ENCODE data around the gene DTNB. TPM values are rescaled to one million over a fixed set of nuclear protein-coding genes. Genes with fewer than 3 reads are reported as not detected.

DTNB gene
- total and polyA plus RNA-seq, 10 of the 15 experiments (the other 5 are each of a cell fraction or from before 2014, with no cell fraction given) = 4.5 to 30.6 (median 11.9) TPM

DNA sequence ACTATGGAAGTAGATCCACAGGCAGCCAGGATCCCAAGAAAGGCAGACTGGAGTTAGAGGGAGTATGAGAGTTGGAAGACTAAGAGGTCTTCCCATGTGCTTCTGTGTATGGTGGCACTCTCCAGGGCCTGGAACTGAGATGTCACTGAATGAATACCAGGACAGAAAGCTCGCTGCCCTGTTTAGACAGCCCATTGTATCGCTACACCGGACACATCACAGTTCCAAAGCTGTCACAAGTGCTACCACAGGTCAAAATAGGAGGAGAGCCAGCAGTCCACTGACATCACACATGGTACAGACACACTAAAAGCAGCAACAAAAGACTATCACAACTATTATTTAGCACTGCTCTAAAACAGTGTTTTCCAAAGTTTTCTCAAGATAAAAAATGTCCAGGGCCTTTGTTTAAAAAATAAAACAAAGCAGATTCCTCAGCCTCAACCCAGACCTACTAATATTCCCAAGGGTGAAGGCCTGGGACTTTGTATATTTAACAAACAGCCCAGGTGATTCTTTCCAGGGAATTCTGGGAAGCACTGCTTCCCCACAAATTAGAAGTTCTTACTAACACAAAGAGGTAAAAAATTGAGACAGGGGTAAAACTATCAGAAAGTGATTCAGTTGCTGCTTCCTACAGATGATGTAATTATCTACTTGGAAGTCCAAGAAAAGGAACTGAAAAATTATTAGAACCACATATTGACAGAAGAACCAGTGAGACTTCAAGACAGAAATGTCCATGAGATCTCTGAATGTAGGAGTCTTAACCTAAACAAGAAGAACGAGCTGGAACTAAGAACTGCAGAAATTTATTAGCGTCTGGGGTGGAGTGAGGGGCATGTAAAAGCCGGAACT lies 116.0 kb downstream of the DTNB start (continued):
- TF ChIP-seq TBL1XR1 (IDR thresholded peaks at IDR 0.05; ENCODE audit: low read depth, low read length) = 0 out of 2 replicates have a peak, but pooled peaks have one; percentile 13

DNA sequence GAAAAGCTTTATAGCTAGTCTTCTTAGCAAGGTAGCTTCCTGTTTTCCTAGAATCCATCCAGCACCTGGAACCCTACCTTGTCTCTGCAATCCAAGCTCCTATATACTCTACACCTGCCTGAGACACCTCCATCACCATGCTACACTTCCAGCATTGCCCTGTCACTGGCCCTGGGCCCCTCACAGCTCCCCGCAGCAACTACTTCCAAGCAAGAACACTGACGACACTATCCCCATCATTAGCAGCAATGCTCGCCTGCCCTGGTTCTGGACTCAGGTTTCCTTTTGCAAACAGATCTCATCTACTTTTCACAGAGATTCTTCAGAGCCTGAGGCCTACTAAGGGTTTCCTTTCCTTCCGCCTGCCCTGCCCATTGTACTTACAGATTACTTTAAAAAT lies 121.1 kb downstream of the DTNB start:
- no peak overlapping the region for H3K27ac ChIP-seq (ENCODE audit: control insufficient read depth, insufficient read depth)
- in situ Hi-C loops (cut with MboI) = no loop called here
- SMC1A ChIA-PET (ENCODE audit: uncharacterized antibody, unreplicated experiment) = interaction anchor here (0.6 to 1.7 kb wide), 7 partner anchors 9 to 190 kb away, joined by 3 to 6 read pairs (median 3); no protein-coding TSS in a partner anchor
- RAD21 ChIA-PET (ENCODE audit: unreplicated experiment) = interaction anchor here (0.9 kb wide), 2 partner anchors 15 to 386 kb away, joined by 3 read pairs; no protein-coding TSS in a partner anchor
- intact Hi-C loops (cut with micrococcal nuclease; ENCODE audit: unreplicated experiment) = no loop called here
- H3K9me3 ChIP-seq (replicated peaks; ENCODE audit: control insufficient read depth, insufficient read depth, low read length) = no peaks in the 10 kb centered on the region
- H3K36me3 ChIP-seq (ENCODE audit: control insufficient read depth in 2 of 2, insufficient read depth in 2 of 2, low read length in 1 of 2) = no peaks in the 10 kb centered on the region
- no peaks in the 10 kb centered on the region for H4K20me1 ChIP-seq (ENCODE audit: control insufficient read depth, insufficient read depth)
- H3K4me1 ChIP-seq (ENCODE audit: control insufficient read depth, insufficient read depth, low read length) = peaks cover 8% of the 10 kb centered on the region
- no peak for TF ChIP-seq CBX5 (IDR thresholded peaks at IDR 0.05; ENCODE audit: low read depth)
- no peak for TF ChIP-seq ZNF24 (IDR thresholded peaks at IDR 0.05)
- no peak for TF ChIP-seq GABPA (IDR thresholded peaks at IDR 0.05; ENCODE audit: low read depth)
- no peak for TF ChIP-seq KDM1A (IDR thresholded peaks at IDR 0.05; ENCODE audit: borderline replicate concordance)
- TF ChIP-seq, protein P1, sequence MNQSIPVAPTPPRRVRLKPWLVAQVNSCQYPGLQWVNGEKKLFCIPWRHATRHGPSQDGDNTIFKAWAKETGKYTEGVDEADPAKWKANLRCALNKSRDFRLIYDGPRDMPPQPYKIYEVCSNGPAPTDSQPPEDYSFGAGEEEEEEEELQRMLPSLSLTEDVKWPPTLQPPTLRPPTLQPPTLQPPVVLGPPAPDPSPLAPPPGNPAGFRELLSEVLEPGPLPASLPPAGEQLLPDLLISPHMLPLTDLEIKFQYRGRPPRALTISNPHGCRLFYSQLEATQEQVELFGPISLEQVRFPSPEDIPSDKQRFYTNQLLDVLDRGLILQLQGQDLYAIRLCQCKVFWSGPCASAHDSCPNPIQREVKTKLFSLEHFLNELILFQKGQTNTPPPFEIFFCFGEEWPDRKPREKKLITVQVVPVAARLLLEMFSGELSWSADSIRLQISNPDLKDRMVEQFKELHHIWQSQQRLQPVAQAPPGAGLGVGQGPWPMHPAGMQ (IDR thresholded peaks at IDR 0.05; ENCODE audit: borderline replicate concordance) = no peak
- no peak for TF ChIP-seq SIX5 (IDR thresholded peaks at IDR 0.05; ENCODE audit: low read depth, low read length, severe bottlenecking)
- no peak for TF ChIP-seq ATF7 (IDR thresholded peaks at IDR 0.05; ENCODE audit: low read depth)
- no peak for TF ChIP-seq IKZF1 (conservative IDR thresholded peaks at IDR 0.05)
- no peak for TF ChIP-seq NRF1 (conservative IDR thresholded peaks at IDR 0.05; ENCODE audit: low read depth, low read length)
- no peak for TF ChIP-seq SREBF1 (IDR thresholded peaks at IDR 0.05; ENCODE audit: low read length)
- TF ChIP-seq BMI1 (IDR thresholded peaks at IDR 0.05; ENCODE audit: borderline replicate concordance) = no peak
- no peak for TF ChIP-seq HDAC2 (IDR thresholded peaks at IDR 0.05)
- TF ChIP-seq, protein P2, sequence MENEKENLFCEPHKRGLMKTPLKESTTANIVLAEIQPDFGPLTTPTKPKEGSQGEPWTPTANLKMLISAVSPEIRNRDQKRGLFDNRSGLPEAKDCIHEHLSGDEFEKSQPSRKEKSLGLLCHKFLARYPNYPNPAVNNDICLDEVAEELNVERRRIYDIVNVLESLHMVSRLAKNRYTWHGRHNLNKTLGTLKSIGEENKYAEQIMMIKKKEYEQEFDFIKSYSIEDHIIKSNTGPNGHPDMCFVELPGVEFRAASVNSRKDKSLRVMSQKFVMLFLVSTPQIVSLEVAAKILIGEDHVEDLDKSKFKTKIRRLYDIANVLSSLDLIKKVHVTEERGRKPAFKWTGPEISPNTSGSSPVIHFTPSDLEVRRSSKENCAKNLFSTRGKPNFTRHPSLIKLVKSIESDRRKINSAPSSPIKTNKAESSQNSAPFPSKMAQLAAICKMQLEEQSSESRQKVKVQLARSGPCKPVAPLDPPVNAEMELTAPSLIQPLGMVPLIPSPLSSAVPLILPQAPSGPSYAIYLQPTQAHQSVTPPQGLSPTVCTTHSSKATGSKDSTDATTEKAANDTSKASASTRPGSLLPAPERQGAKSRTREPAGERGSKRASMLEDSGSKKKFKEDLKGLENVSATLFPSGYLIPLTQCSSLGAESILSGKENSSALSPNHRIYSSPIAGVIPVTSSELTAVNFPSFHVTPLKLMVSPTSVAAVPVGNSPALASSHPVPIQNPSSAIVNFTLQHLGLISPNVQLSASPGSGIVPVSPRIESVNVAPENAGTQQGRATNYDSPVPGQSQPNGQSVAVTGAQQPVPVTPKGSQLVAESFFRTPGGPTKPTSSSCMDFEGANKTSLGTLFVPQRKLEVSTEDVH (IDR thresholded peaks at IDR 0.05; ENCODE audit: low read depth, partially characterized antibody) = no peak
- TF ChIP-seq MEF2A (IDR thresholded peaks at IDR 0.05; ENCODE audit: insufficient read depth, low read depth, low read length) = no peak
- no peak for TF ChIP-seq SUPT20H (IDR thresholded peaks at IDR 0.05; ENCODE audit: borderline replicate concordance, control insufficient read depth, low read depth, low read length)
- TF ChIP-seq ZZZ3 (IDR thresholded peaks at IDR 0.05; ENCODE audit: control insufficient read depth, insufficient read length, low read depth) = no peak
- no peak overlapping the region for H2AFZ ChIP-seq (ENCODE audit: control insufficient read depth, low read depth, low read length)
- 97% methylated on average over 4 of the region's 4 CpGs for WGBS (ENCODE audit: insufficient coverage, insufficient replicate concordance, low lambda C conversion rate, missing lambda C conversion rate)
- POLR2A ChIA-PET = interaction anchor here (0.9 kb wide), 1 partner anchor 9 kb away, joined by 3 read pairs; no protein-coding TSS in a partner anchor
- ATAC-seq (no peak), DNase-seq (ENCODE audit: low read depth, low spot score) (no peak), FAIRE-seq (no peak)
- H3K4me2 ChIP-seq (ENCODE audit: control insufficient read depth, insufficient read depth) = no peak overlapping the region
- no peak overlapping the region for H3K9ac ChIP-seq (ENCODE audit: control insufficient read depth, insufficient read depth, low read length)
- CTCF ChIA-PET = interaction anchor here (1.4 to 1.9 kb wide), 2 partner anchors 14 to 21 kb away, joined by 3 to 7 read pairs; no protein-coding TSS in a partner anchor
- BruUV-seq (replicated peaks) = no TSS peak
- no peaks in the 10 kb centered on the region for H3K79me2 ChIP-seq (ENCODE audit: control insufficient read depth, insufficient read depth, low read length)
- H3K27me3 ChIP-seq (replicated peaks in 1 of 2; ENCODE audit: control insufficient read depth in 2 of 2, insufficient read depth in 2 of 2, low read length in 1 of 2) = no peaks in the 10 kb centered on the region
- H3K4me3 ChIP-seq = no peak overlapping the region

Measured in GM12878 (cell line).